ENCODE data around the gene CRNN.

GRCh38 chr1:152397474-152397873, 16.6 kb downstream of the CRNN start:
- no peak for TF ChIP-seq CTCF (IDR thresholded peaks at IDR 0.05)
- TF ChIP-seq CEBPB (IDR thresholded peaks at IDR 0.05) = no peak
- no peak for TF ChIP-seq BHLHE40 (IDR thresholded peaks at IDR 0.05; ENCODE audit: low read depth, low read length)
- TF ChIP-seq RCOR1 (IDR thresholded peaks at IDR 0.05; ENCODE audit: low read depth, low read length) = no peak
- TF ChIP-seq TP53 (CRISPR knock-in tag; IDR thresholded peaks at IDR 0.05) = no peak
- no peak for TF ChIP-seq REST (IDR thresholded peaks at IDR 0.05)
- no peak for TF ChIP-seq POLR2A (IDR thresholded peaks at IDR 0.05; ENCODE audit: low read length)
- TF ChIP-seq RARB (CRISPR knock-in tag; IDR thresholded peaks at IDR 0.05) = no peak
- TF ChIP-seq, protein P1, sequence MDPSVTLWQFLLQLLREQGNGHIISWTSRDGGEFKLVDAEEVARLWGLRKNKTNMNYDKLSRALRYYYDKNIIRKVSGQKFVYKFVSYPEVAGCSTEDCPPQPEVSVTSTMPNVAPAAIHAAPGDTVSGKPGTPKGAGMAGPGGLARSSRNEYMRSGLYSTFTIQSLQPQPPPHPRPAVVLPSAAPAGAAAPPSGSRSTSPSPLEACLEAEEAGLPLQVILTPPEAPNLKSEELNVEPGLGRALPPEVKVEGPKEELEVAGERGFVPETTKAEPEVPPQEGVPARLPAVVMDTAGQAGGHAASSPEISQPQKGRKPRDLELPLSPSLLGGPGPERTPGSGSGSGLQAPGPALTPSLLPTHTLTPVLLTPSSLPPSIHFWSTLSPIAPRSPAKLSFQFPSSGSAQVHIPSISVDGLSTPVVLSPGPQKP (IDR thresholded peaks at IDR 0.05; ENCODE audit: low read depth, low read length) = no peak
- TF ChIP-seq RAD21 (conservative IDR thresholded peaks at IDR 0.05 in 1 of 2, IDR thresholded peaks at IDR 0.05 in 1 of 2) = no peak
- TF ChIP-seq, protein P2, sequence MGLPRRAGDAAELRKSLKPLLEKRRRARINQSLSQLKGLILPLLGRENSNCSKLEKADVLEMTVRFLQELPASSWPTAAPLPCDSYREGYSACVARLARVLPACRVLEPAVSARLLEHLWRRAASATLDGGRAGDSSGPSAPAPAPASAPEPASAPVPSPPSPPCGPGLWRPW (IDR thresholded peaks at IDR 0.05) = no peak
- no peak for TF ChIP-seq EHMT2 (IDR thresholded peaks at IDR 0.05; ENCODE audit: low read depth)
- no peak for TF ChIP-seq EP300 (IDR thresholded peaks at IDR 0.05)

Data from A549 (cell line).